Measurements from ENCODE around the gene ZNF311. TPM values are rescaled to one million over a fixed set of nuclear protein-coding genes. Genes with fewer than 3 reads are reported as not detected.

Gene ZNF311
- 0.14 to 0.42 TPM (median 0.23 TPM) in 4 of 5 replicates, not detected in the other for total RNA-seq (2022; extraction: Qiagen RNA extraction; ENCODE audit: low read depth)

DNA sequence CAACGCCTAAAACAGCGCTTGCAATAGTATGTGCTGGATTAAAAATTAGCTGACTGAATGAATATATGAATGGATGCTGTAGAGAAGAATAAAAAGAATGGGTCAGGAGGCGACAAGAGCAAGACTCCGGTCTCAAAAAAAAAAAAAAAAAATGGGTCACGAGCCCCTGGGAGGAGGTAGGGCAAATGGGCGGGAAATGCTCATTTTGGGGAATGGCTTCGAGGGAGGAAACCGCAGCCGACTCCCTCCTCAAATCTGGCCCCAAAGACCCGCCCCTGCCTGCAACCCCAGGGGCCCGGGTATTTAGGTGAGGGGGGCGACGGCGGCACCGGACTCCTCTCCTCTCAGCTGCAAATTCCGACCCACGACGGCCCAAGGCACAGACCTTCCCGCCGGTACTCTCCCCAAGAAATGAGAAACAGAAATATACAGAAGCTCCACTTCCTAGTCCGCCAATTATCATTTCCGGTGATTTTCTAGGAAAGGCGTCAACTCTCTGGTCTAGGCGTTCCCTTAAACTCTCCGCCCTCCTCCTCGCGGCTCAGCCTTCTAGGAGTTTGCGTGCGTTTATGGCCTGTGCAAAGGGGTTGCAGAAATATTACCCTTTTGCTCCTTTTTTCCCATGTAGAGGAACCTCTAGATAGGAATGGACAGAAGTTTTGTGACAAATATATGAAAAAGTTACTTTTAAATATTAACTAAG, at the start of gene ZNF311:
Gene ZNF311 (minus strand): TSS at position 133 of the 703 bp plus-strand sequence. CDS start 1,361 bp downstream, outside the sequence.

DNA sequence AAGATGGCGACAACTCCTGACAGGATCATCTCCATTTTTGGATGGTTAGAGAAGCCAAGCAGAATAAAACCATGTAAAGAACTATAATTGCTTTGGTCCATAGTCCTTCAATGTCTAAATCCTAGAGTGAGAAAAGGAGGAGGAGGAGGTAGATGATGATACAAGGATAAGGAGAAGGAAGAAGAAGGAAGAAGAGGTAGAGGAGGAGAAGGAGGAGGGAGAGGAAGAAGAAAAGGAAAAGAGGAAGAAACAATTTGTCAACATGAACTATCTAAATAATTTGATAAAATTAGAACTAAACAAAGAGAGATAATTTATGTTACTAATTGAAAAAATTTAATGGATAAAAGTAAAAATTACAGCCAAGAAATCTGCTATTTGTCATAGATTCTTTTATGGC, 40.0 kb upstream of the ZNF311 start, which contains the start of gene OR2W1:
Gene OR2W1 (minus strand): TSS at position 101 of the 400 bp plus-strand sequence. CDS start 0 bp downstream, at position 101.

Other genes starting within 250 kb of the ZNF311 start
- gene TRIM27, start 81.3 kb downstream of the ZNF311 start, total RNA-seq (2022; extraction: Qiagen RNA extraction; ENCODE audit: low read depth) = 34.4 to 47.3 TPM (median 46.3 TPM) in 5 replicates
- not detected in 5 replicates for gene OR2W1, start 39.9 kb upstream of the ZNF311 start, total RNA-seq (2022; extraction: Qiagen RNA extraction; ENCODE audit: low read depth)
- gene OR2B3, start 82.0 kb upstream of the ZNF311 start, total RNA-seq (2022; extraction: Qiagen RNA extraction; ENCODE audit: low read depth) = not detected in 5 replicates
- not detected in 5 replicates for gene OR2J1, start 94.2 kb upstream of the ZNF311 start, total RNA-seq (2022; extraction: Qiagen RNA extraction; ENCODE audit: low read depth)
- not detected in 5 replicates for gene OR2J3, start 102.7 kb upstream of the ZNF311 start, total RNA-seq (2022; extraction: Qiagen RNA extraction; ENCODE audit: low read depth)
- gene OR2J2, start 165.6 kb upstream of the ZNF311 start, total RNA-seq (2022; extraction: Qiagen RNA extraction; ENCODE audit: low read depth) = not detected in 5 replicates